Measurements from ENCODE around the gene IKZF3. TPM values are rescaled to one million over a fixed set of nuclear protein-coding genes. Genes with fewer than 3 reads are reported as not detected.

Gene IKZF3
- total RNA-seq, 1 donor from 2014 or later = 0.52 TPM

DNA sequence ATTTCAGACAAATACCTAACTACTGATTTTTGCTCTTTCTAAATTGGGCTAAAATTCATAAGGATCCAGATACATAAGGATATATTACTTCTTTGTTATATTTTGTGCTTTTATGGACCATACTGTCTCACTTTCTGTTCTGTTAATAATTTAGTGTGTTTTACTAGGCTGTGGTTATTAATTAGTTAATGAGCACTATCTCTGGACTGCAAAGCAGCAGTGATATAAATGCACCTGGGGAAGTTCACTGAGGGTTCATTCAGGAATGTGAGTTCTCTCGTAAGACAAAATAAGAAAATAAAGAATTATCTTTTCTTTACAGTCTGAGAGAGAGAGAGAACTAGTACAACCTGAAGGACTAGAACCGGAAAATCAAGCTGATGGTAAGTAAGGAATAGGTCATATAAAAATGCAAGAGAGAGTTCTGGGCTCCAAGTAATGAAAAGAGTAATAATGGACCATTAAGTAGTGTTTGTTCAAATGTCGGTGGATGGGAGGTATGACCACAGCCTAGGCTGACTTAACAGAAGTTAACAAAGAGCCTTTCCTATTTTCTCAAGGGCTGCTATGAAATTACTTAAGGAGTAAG, 55.6 kb downstream of the IKZF3 start:
- Histone ChIP-seq H3K36me3 (ENCODE audit: control insufficient read depth in 3 of 3, insufficient read depth in 3 of 3, low read length in 3 of 3) (no peaks in the 10 kb centered on the region), H3K4me1 (ENCODE audit: control insufficient read depth in 3 of 3, insufficient read depth in 3 of 3, low read length in 3 of 3) (peaks cover 0 to 5% (median 4%) of the 10 kb centered on the region in 3 donors)

DNA sequence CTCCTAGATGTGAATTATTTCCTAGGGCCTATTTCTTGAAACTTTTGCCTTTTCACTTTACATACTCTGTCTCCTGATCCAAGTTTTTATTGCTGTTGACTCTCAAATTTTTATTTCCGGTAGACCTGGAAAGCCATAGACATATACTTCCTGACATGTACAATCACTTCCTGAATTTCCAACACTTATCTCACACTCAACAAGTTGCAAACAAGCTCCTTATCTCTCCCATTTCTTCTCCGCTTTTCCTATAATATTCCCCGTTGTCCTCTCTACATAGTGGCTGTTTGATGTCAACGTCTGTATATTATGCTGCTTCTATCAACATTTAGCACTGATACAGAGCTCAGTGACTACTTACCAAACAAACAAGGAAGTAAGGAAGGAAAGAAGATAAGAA, 59.3 kb downstream of the IKZF3 start:
- no peaks in the 10 kb centered on the region for H3K9me3 ChIP-seq (ENCODE audit: control insufficient read depth in 3 of 3, low read length in 3 of 3)
- no peaks in the 10 kb centered on the region for H3K4me1 ChIP-seq (ENCODE audit: control insufficient read depth in 3 of 3, insufficient read depth in 3 of 3, low read length in 3 of 3)
- H3K9ac ChIP-seq (ENCODE audit: low read depth in 1 of 3, low read length in 3 of 3) = no peak overlapping the region
- H3K4me3 ChIP-seq (ENCODE audit: low read length in 3 of 3) = no peak overlapping the region
- H3K36me3 ChIP-seq (ENCODE audit: control insufficient read depth in 3 of 3, insufficient read depth in 3 of 3, low read length in 3 of 3) = no peaks in the 10 kb centered on the region
- no peak overlapping the region for H3K27ac ChIP-seq (ENCODE audit: low read depth, low read length)
- peaks cover 0 to 9% (median 0%) of the 10 kb centered on the region in 3 donors for H3K27me3 ChIP-seq (ENCODE audit: control insufficient read depth in 3 of 3, insufficient read depth in 3 of 3, low read length in 3 of 3)

More for the DNA sequence above, 55.6 kb downstream of the IKZF3 start:
- H3K9me3 ChIP-seq (ENCODE audit: control insufficient read depth in 3 of 3, low read length in 3 of 3) = no peaks in the 10 kb centered on the region
- H3K4me3 ChIP-seq (ENCODE audit: low read length in 3 of 3) = no peak overlapping the region
- peaks cover 0 to 7% (median 0%) of the 10 kb centered on the region in 3 donors for H3K27me3 ChIP-seq (ENCODE audit: control insufficient read depth in 3 of 3, insufficient read depth in 3 of 3, low read length in 3 of 3)
- no peak overlapping the region for H3K9ac ChIP-seq (ENCODE audit: low read depth in 1 of 3, low read length in 3 of 3)
- no peak overlapping the region for H3K27ac ChIP-seq (ENCODE audit: low read depth, low read length)

DNA sequence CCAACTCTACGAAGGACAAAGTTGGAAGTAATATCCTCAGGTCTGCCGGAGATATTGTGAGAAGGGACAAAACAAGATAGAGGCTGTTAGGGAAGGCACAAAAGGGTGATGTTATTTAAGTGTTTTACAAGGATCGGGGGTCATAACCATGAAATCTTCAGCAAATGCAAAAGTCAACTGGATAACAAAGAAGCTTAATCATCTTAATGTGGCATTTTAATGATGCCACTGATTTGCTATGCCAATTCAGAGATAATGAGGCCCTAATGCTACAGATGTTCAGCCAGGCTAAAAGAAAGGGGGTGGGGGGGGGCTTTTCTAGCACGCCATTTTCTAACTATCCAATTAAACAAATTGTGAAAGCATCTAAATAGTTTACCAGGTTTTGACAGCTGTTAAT, 63.1 kb downstream of the IKZF3 start:
- no peak overlapping the region for H3K27ac ChIP-seq (ENCODE audit: low read depth, low read length)
- no peaks in the 10 kb centered on the region for H3K9me3 ChIP-seq (ENCODE audit: control insufficient read depth in 3 of 3, low read length in 3 of 3)
- no peaks in the 10 kb centered on the region for H3K36me3 ChIP-seq (ENCODE audit: control insufficient read depth in 3 of 3, insufficient read depth in 3 of 3, low read length in 3 of 3)
- no peak overlapping the region for H3K9ac ChIP-seq (ENCODE audit: low read depth in 1 of 3, low read length in 3 of 3)
- no peaks in the 10 kb centered on the region for H3K4me1 ChIP-seq (ENCODE audit: control insufficient read depth in 3 of 3, insufficient read depth in 3 of 3, low read length in 3 of 3)
- H3K27me3 ChIP-seq (ENCODE audit: control insufficient read depth in 3 of 3, insufficient read depth in 3 of 3, low read length in 3 of 3) = peaks cover 0 to 9% (median 0%) of the 10 kb centered on the region in 3 donors
- no peak overlapping the region for H3K4me3 ChIP-seq (ENCODE audit: low read length in 3 of 3)

DNA sequence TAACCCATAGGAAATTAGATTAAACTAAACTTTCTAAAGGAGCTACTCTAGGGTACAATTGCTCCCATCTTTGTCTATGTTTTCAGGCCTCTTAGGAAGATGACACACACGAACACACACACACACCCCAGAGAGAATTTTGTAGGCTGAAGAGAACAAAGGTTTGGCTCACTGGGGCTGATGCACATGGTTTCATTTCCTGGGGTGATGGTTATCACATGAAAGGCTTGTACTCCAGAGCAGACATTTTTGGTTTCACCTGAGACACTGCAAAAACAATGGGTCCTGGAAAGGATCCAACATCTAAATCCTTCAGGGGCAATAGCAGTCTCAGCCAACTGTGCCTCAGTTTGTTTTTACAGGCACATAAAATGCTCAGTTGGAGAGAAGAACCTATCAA, 63.6 kb downstream of the IKZF3 start:
- Histone ChIP-seq H3K27ac (ENCODE audit: low read depth, low read length) (no peak overlapping the region), H3K9me3 (ENCODE audit: control insufficient read depth in 3 of 3, low read length in 3 of 3) (no peaks in the 10 kb centered on the region), H3K4me3 (ENCODE audit: low read length in 3 of 3) (no peak overlapping the region), H3K9ac (ENCODE audit: low read depth in 1 of 3, low read length in 3 of 3) (no peak overlapping the region), H3K27me3 (ENCODE audit: control insufficient read depth in 3 of 3, insufficient read depth in 3 of 3, low read length in 3 of 3) (peaks cover 0 to 7% (median 0%) of the 10 kb centered on the region in 3 donors), H3K36me3 (ENCODE audit: control insufficient read depth in 3 of 3, insufficient read depth in 3 of 3, low read length in 3 of 3) (no peaks in the 10 kb centered on the region), H3K4me1 (ENCODE audit: control insufficient read depth in 3 of 3, insufficient read depth in 3 of 3, low read length in 3 of 3) (no peaks in the 10 kb centered on the region)

GRCh38 chr17:39799395-39799794, 64.7 kb downstream of the IKZF3 start:
- Histone ChIP-seq H3K27me3 (ENCODE audit: control insufficient read depth in 3 of 3, insufficient read depth in 3 of 3, low read length in 3 of 3) (peaks cover 0 to 6% (median 0%) of the 10 kb centered on the region in 3 donors), H3K4me3 (ENCODE audit: low read length in 3 of 3) (no peak overlapping the region), H3K9ac (ENCODE audit: low read depth in 1 of 3, low read length in 3 of 3) (no peak overlapping the region), H3K9me3 (ENCODE audit: control insufficient read depth in 3 of 3, low read length in 3 of 3) (no peaks in the 10 kb centered on the region), H3K4me1 (ENCODE audit: control insufficient read depth in 3 of 3, insufficient read depth in 3 of 3, low read length in 3 of 3) (no peaks in the 10 kb centered on the region), H3K36me3 (ENCODE audit: control insufficient read depth in 3 of 3, insufficient read depth in 3 of 3, low read length in 3 of 3) (no peaks in the 10 kb centered on the region), H3K27ac (ENCODE audit: low read depth, low read length) (no peak overlapping the region)

- no peak overlapping the region for H3K4me3 ChIP-seq (ENCODE audit: low read length in 3 of 3)
Observed at GRCh38 chr17:39794249-39794970, 69.7 kb downstream of the IKZF3 start.

GRCh38 chr17:39793301-39793872, 70.7 kb downstream of the IKZF3 start:
- Histone ChIP-seq H3K9me3 (ENCODE audit: control insufficient read depth in 3 of 3, low read length in 3 of 3) (no peaks in the 10 kb centered on the region), H3K36me3 (ENCODE audit: control insufficient read depth in 3 of 3, insufficient read depth in 3 of 3, low read length in 3 of 3) (no peaks in the 10 kb centered on the region), H3K4me3 (ENCODE audit: low read length in 3 of 3) (no peak overlapping the region), H3K9ac (ENCODE audit: low read depth in 1 of 3, low read length in 3 of 3) (no peak overlapping the region), H3K27me3 (ENCODE audit: control insufficient read depth in 3 of 3, insufficient read depth in 3 of 3, low read length in 3 of 3) (peaks cover 0 to 7% (median 5%) of the 10 kb centered on the region in 3 donors), H3K27ac (ENCODE audit: low read depth, low read length) (no peak overlapping the region), H3K4me1 (ENCODE audit: control insufficient read depth in 3 of 3, insufficient read depth in 3 of 3, low read length in 3 of 3) (no peaks in the 10 kb centered on the region)

More at GRCh38 chr17:39794249-39794970, 69.7 kb downstream of the IKZF3 start:
- H3K27ac ChIP-seq (ENCODE audit: low read depth, low read length) = no peak overlapping the region
- H3K27me3 ChIP-seq (ENCODE audit: control insufficient read depth in 3 of 3, insufficient read depth in 3 of 3, low read length in 3 of 3) = peaks cover 0 to 7% (median 7%) of the 10 kb centered on the region in 3 donors
- no peaks in the 10 kb centered on the region for H3K9me3 ChIP-seq (ENCODE audit: control insufficient read depth in 3 of 3, low read length in 3 of 3)
- no peaks in the 10 kb centered on the region for H3K4me1 ChIP-seq (ENCODE audit: control insufficient read depth in 3 of 3, insufficient read depth in 3 of 3, low read length in 3 of 3)
- H3K9ac ChIP-seq (ENCODE audit: low read depth in 1 of 3, low read length in 3 of 3) = no peak overlapping the region
- H3K36me3 ChIP-seq (ENCODE audit: control insufficient read depth in 3 of 3, insufficient read depth in 3 of 3, low read length in 3 of 3) = no peaks in the 10 kb centered on the region

- Histone ChIP-seq H3K9ac (ENCODE audit: low read depth in 1 of 3, low read length in 3 of 3) (no peak overlapping the region), H3K4me1 (ENCODE audit: control insufficient read depth in 3 of 3, insufficient read depth in 3 of 3, low read length in 3 of 3) (no peaks in the 10 kb centered on the region), H3K27ac (ENCODE audit: low read depth, low read length) (no peak overlapping the region), H3K4me3 (ENCODE audit: low read length in 3 of 3) (no peak overlapping the region), H3K27me3 (ENCODE audit: control insufficient read depth in 3 of 3, insufficient read depth in 3 of 3, low read length in 3 of 3) (peaks cover 0 to 7% (median 5%) of the 10 kb centered on the region in 3 donors), H3K36me3 (ENCODE audit: control insufficient read depth in 3 of 3, insufficient read depth in 3 of 3, low read length in 3 of 3) (no peaks in the 10 kb centered on the region), H3K9me3 (ENCODE audit: control insufficient read depth in 3 of 3, low read length in 3 of 3) (no peaks in the 10 kb centered on the region)
Observed at GRCh38 chr17:39792526-39793221, 71.4 kb downstream of the IKZF3 start.

GRCh38 chr17:39791111-39791992, 72.8 kb downstream of the IKZF3 start:
- Histone ChIP-seq H3K4me1 (ENCODE audit: control insufficient read depth in 3 of 3, insufficient read depth in 3 of 3, low read length in 3 of 3) (no peaks in the 10 kb centered on the region), H3K4me3 (ENCODE audit: low read length in 3 of 3) (no peak overlapping the region), H3K27me3 (ENCODE audit: control insufficient read depth in 3 of 3, insufficient read depth in 3 of 3, low read length in 3 of 3) (peaks cover 0 to 7% (median 5%) of the 10 kb centered on the region in 3 donors), H3K36me3 (ENCODE audit: control insufficient read depth in 3 of 3, insufficient read depth in 3 of 3, low read length in 3 of 3) (no peaks in the 10 kb centered on the region), H3K27ac (ENCODE audit: low read depth, low read length) (no peak overlapping the region), H3K9me3 (ENCODE audit: control insufficient read depth in 3 of 3, low read length in 3 of 3) (no peaks in the 10 kb centered on the region), H3K9ac (ENCODE audit: low read depth in 1 of 3, low read length in 3 of 3) (no peak overlapping the region)

Data from skeletal muscle tissue (tissue), 4 donors.